Smooth muscle cell (in vitro differentiated cells): ENCODE measurements around the gene CARD11. TPM values are rescaled to one million over a fixed set of nuclear protein-coding genes. Genes with fewer than 3 reads are reported as not detected.
A peak's percentile ranks its signal among the peaks of the same experiment; 100 is the strongest.

Experiments
- DNase-seq: peaks from one replicate; lab custom pipeline; 2025; ENCODE audit not compliant: unreplicated experiment; lab: John Stamatoyannopoulos, UW
- H2AFZ ChIP-seq: fragments of 200-600 bp; sonication (generic); 2 replicates; pipeline ENCODE4 v1.6.0; 2016; ENCODE audit warnings: antibody characterized with exemption, low read depth, mild to moderate bottlenecking
- H3F3A ChIP-seq: fragments of 200-600 bp; sonication (generic); 2 replicates; pipeline ENCODE4 v1.6.0; 2017; ENCODE audit warnings: antibody characterized with exemption, low read depth
- H3K27ac ChIP-seq: fragments of 200-600 bp; sonication (generic); 2 replicates; pipeline ENCODE4 v1.5.1; 2016; ENCODE audit warnings: low read depth, mild to moderate bottlenecking
- H3K27me3 ChIP-seq: fragments of 200-600 bp; sonication (generic); 2 replicates; pipeline ENCODE4 v1.6.1; 2016; ENCODE audit warnings: low read depth, mild to moderate bottlenecking
- H3K36me3 ChIP-seq: fragments of 200-600 bp; sonication (generic); 2 replicates; pipeline ENCODE4 v1.5.1; 2016; ENCODE audit warnings: low read depth
- H3K4me1 ChIP-seq: fragments of 200-600 bp; sonication (generic); 2 replicates; pipeline ENCODE4 v1.5.1; 2016; ENCODE audit warnings: low read depth
- H3K4me2 ChIP-seq: fragments of 200-600 bp; sonication (generic); 2 replicates; pipeline ENCODE4 v1.6.0; 2016; ENCODE audit warnings: mild to moderate bottlenecking
- H3K4me3 ChIP-seq: fragments of 200-600 bp; sonication (generic); 2 replicates; pipeline ENCODE4 v1.5.1; 2016; ENCODE audit warnings: mild to moderate bottlenecking
- H3K79me2 ChIP-seq: fragments of 200-600 bp; sonication (generic); 2 replicates; pipeline ENCODE4 v1.6.0; 2016; ENCODE audit warnings: low read depth, mild to moderate bottlenecking
- H3K9ac ChIP-seq: fragments of 200-600 bp; sonication (generic); 2 replicates; pipeline ENCODE4 v1.6.0; 2016; ENCODE audit warnings: low read depth
- H3K9me3 ChIP-seq: fragments of 200-600 bp; sonication (generic); replicated peaks from 2 replicates; pipeline ENCODE4 v1.5.1; 2016; ENCODE audit warnings: low read depth
- H4K20me1 ChIP-seq: fragments of 200-600 bp; sonication (generic); 2 replicates; pipeline ENCODE4 v1.6.0; 2016; ENCODE audit warnings: low read depth
- CTCF ChIP-seq: fragments of 200-600 bp; sonication (generic); IDR thresholded peaks from 2 replicates; pipeline ENCODE4 v1.5.1; 2017; ENCODE audit warnings: borderline replicate concordance, mild to moderate bottlenecking, antibody characterized with exemption; ENCODE audit not compliant: insufficient read depth, poor library complexity, severe bottlenecking
- WGBS: methylation state at CpG from one replicate; pipeline ENCODE4 v1.1.7; 2016; ENCODE audit warnings: low lambda C conversion rate; 5-methylcytosine and 5-hydroxymethylcytosine counted together
- polyA plus RNA-seq: library from polyadenylated mRNA; unstranded; fragments of >200 nt; fragmentation: Nextera tagmentation; extraction: Ambion mirVana; gene quantifications from 2 replicates; pipeline ENCODE4 v1.2.1, GENCODE V29; 2016
- total RNA-seq: library from RNA; depleted of rRNA; stranded (reverse); fragments of >200 nt; gene quantifications from 2 replicates; pipeline ENCODE4 v1.2.3, GENCODE V29; 2014

The CARD11 gene
- 0.45 and 2.4 TPM in 2 replicates for total RNA-seq
- 1.3 and 2.8 TPM in 2 replicates for polyA plus RNA-seq

DNA sequence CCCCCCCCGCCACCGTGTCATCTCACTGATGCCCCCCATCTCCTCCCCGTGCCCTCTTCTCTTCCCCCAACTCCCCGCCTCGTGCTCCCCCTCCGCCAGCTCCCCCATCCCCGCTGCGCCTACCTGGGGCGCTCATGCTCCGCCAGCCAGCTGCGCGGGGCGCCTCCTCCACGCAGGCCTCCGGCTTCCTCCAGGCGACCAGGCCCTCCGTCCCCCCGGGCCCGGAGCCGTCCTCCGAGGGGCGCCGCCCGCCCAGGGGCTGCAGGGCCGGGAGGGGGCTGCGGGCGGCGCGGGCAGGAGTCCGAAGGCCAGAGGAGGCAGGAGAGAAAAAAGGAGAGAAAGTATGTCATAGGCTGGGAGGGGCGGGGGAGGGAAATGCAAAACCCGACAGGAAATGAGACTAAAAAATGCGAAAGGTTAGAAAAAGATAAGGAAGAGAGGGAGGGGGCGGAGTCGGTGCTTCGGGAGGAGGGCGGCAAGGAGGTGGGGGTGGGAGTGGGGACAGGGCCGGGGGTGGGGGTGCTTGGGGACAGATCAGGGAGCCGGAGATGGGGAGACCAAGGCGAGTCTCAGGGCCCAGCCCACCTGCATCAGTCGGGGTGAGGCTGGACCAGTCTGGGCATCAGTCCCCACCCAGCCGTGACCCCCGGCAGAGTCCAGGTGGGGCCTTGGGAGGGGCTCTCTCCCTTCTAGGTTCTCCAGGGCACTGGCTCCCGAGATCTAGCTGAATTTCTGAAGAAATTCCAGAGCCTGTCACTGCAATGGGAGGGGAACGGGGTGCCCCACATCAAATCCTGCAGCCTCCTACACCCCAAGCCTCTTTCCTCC lies at the start of gene CARD11:
TSS of gene CARD11 (minus strand) at position 324 of the 828 bp plus-strand sequence. CDS start 85,361 bp downstream, outside the sequence.
- TF ChIP-seq CTCF = no peak
- no peaks in the 10 kb centered on the region for H3K36me3 ChIP-seq
- no peaks in the 10 kb centered on the region for H3K79me2 ChIP-seq
- H3F3A ChIP-seq = no peaks in the 10 kb centered on the region
- H3K4me1 ChIP-seq = no peaks in the 10 kb centered on the region
- no peaks in the 10 kb centered on the region for H3K27me3 ChIP-seq
- peak within 1 kb of the TSS; percentile 47 for H3K9ac ChIP-seq
- peak within 1 kb of the TSS; percentile 72 for H3K4me3 ChIP-seq
- H3K9me3 ChIP-seq = no peaks in the 10 kb centered on the region
- H4K20me1 ChIP-seq = no peaks in the 10 kb centered on the region
- peak within 1 kb of the TSS; percentile 89 for H2AFZ ChIP-seq
- 49% methylated on average over 5 of the region's 45 CpGs for WGBS
- no peak within 1 kb of the TSS for H3K27ac ChIP-seq
- no peak for DNase-seq
- H3K4me2 ChIP-seq = peak within 1 kb of the TSS; percentile 94

- Histone ChIP-seq H3F3A (no peaks in the 10 kb centered on the region), H4K20me1 (no peaks in the 10 kb centered on the region), H3K4me1 (no peaks in the 10 kb centered on the region), H3K27me3 (no peaks in the 10 kb centered on the region), H3K4me2 (no peak overlapping the region), H3K9me3 (no peaks in the 10 kb centered on the region), H3K27ac (no peak overlapping the region), H2AFZ (no peak overlapping the region), H3K79me2 (no peaks in the 10 kb centered on the region), H3K36me3 (no peaks in the 10 kb centered on the region), H3K4me3 (no peak overlapping the region), H3K9ac (no peak overlapping the region)
- DNase-seq = no peak
- no peak for TF ChIP-seq CTCF
- 95% methylated on average over 6 of the region's 6 CpGs for WGBS
Measured at GRCh38 chr7:3092468-3092867, 48.8 kb upstream of the CARD11 start.

DNA sequence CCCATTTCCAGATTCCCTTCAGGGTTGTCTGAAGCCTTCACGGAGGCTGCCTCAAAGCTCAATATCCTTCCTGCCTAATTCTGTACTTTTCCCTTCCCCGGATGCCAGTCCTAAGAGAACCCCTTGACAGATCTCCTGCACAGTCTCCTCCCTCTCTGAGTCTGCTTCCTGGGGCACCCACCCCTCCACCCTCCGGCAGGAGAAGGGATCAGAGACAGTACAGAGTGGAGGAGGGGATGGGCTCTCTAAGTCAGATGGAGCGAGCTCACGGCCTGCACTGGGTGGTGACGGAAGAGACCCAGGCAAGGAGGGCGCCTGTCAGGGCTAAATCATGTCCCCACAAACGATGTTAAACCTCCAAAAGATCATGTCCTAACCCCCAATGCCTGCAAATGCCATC lies 48.0 kb upstream of the CARD11 start:
- no peaks in the 10 kb centered on the region for H3K36me3 ChIP-seq
- WGBS = 86% methylated on average over 8 of the region's 8 CpGs
- no peaks in the 10 kb centered on the region for H3K4me1 ChIP-seq
- H3K27me3 ChIP-seq = no peaks in the 10 kb centered on the region
- no peak for TF ChIP-seq CTCF
- H2AFZ ChIP-seq = no peak overlapping the region
- no peaks in the 10 kb centered on the region for H3F3A ChIP-seq
- no peaks in the 10 kb centered on the region for H3K79me2 ChIP-seq
- no peak overlapping the region for H3K27ac ChIP-seq
- H3K9ac ChIP-seq = no peak overlapping the region
- H4K20me1 ChIP-seq = no peaks in the 10 kb centered on the region
- DNase-seq = no peak
- H3K9me3 ChIP-seq = no peaks in the 10 kb centered on the region
- no peak overlapping the region for H3K4me2 ChIP-seq
- no peak overlapping the region for H3K4me3 ChIP-seq

DNA sequence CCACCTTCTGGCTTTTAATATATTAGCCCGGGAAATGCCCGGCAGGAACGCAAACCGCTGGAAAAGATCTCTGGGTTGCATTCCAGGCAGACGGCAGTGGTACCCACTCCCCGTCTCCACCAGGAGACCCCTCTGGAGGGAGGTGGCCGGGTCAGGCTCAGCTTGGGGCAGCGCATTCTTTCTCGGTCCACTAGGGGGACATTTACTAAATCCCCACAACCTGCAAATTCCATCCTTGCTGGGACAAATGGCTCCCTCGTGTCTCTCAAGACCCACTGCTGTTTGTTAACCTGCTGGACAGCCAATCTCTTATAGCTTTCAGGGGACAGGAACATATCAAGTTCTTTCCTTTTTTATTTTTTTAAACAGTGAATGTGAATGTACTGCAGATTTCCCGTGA lies 45.8 kb upstream of the CARD11 start:
- no peak for DNase-seq
- no peak overlapping the region for H3K4me3 ChIP-seq

More for the DNA sequence above, 45.8 kb upstream of the CARD11 start:
- WGBS = 65% methylated on average over 11 of the region's 11 CpGs
- Histone ChIP-seq H3F3A (no peaks in the 10 kb centered on the region), H2AFZ (no peak overlapping the region), H3K27ac (no peak overlapping the region), H4K20me1 (no peaks in the 10 kb centered on the region), H3K27me3 (no peaks in the 10 kb centered on the region), H3K4me1 (no peaks in the 10 kb centered on the region), H3K4me2 (no peak overlapping the region), H3K9ac (no peak overlapping the region), H3K79me2 (no peaks in the 10 kb centered on the region), H3K9me3 (no peaks in the 10 kb centered on the region), H3K36me3 (no peaks in the 10 kb centered on the region)
- TF ChIP-seq CTCF = peak; percentile 47
